ENCODE data around the gene EPB41L2.

EPB41L2 gene

DNA sequence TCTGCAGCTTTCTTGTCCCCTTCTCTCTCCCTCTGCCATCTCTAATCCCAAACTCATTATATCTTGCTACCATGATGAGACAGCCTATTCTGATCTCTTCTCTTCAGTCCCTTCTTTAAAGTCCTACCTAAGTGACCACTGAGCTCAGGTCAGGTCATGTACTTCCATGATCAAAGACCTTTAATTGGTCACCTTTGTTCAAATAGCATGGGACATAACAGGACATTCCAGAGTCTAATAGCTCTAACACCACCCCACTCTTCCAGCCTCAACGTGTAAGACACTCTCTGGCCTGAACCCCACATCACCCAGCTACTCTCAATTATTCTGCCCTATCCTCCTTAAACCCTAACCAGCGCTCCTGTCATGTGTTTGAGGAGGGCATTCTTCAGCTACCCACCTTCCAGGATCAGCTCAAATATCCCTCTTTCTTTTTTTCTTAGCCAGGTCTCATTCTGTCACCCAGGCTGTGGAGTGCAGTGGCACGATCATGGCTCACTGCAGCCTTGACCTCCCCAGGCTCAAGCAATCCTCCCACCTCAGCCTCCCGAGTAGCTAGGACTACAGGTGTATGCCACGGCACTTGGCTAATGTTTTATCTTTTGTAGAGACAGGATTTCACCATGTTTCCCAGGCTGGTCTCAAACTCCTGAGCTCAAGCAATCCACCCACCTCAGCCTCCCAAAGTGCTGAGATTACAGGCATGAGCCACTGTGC, 237.9 kb downstream of the EPB41L2 start:
- Histone ChIP-seq H3K9ac (no peak overlapping the region), H3K79me2 (ENCODE audit: insufficient read depth, low read depth) (no peaks in the 10 kb centered on the region), H3K36me3 (ENCODE audit: insufficient read depth) (no peaks in the 10 kb centered on the region), H4K20me1 (ENCODE audit: insufficient read depth) (no peaks in the 10 kb centered on the region), H3K27me3 (ENCODE audit: insufficient read depth, low read depth) (no peaks in the 10 kb centered on the region), H3K4me3 (IDR thresholded peaks at IDR 0.05; ENCODE audit: insufficient read depth, low read depth, low read length) (no peak overlapping the region), H3K4me2 (no peak overlapping the region), H3K4me1 (ENCODE audit: low read depth, poor library complexity, severe bottlenecking) (no peaks in the 10 kb centered on the region), H3K27ac (no peak overlapping the region), H2AFZ (ENCODE audit: low read depth) (no peak overlapping the region)
- TF ChIP-seq CTCF (conservative IDR thresholded peaks at IDR 0.05; ENCODE audit: low read depth, low read length), result no peak

- no peak for TF ChIP-seq CTCF (conservative IDR thresholded peaks at IDR 0.05; ENCODE audit: low read depth, low read length)
- no peak overlapping the region for H3K4me3 ChIP-seq (IDR thresholded peaks at IDR 0.05; ENCODE audit: insufficient read depth, low read depth, low read length)
These were observed 240.3 kb downstream of the EPB41L2 start for GRCh38 chr6:130822736-130823135.

DNA sequence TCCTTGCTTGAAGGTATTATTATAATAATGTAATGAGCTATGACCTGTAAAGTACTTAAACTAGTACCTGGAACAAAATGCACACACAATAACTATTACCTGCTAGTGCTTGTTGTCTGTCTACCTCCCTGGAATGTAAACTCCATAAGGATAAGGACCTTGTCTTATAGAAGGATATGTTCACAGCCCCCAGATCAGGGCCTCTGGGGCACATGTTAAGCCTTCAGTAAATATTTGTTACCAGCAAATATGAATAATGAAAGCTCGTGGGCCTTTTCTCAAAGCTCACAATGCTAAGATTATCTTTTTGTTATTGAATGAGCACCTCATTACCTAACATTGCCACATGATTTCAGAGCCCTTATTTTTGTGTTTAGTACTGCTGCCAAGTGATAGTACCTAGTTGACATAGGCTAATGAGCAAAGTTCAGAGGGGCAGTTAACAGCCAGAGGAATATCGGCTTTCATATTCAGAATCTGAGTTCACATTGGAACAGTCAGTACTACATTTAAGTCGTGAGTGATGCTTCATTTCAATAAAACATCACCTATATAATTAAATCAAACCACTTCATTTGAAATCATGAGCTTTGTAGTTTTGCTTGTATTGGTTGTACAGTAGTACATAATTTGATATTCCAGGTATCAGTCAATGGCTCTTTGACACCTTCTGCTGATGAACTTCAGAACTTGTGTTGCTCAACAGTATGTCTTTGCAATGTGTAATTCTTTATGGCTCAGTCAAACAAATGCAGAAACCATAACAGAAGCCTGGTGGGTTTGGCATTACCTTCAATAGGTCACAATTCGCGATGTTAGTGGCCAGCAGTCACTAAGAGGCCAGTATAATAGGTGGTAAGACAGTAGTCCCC, 247.6 kb downstream of the EPB41L2 start:
- Histone ChIP-seq H3K79me2 (ENCODE audit: insufficient read depth, low read depth) (no peaks in the 10 kb centered on the region), H2AFZ (ENCODE audit: low read depth) (no peak overlapping the region), H3K36me3 (ENCODE audit: insufficient read depth) (no peaks in the 10 kb centered on the region), H3K27ac (no peak overlapping the region), H3K4me2 (no peak overlapping the region), H4K20me1 (ENCODE audit: insufficient read depth) (no peaks in the 10 kb centered on the region), H3K4me3 (IDR thresholded peaks at IDR 0.05; ENCODE audit: insufficient read depth, low read depth, low read length) (no peak overlapping the region), H3K4me1 (ENCODE audit: low read depth, poor library complexity, severe bottlenecking) (no peaks in the 10 kb centered on the region), H3K27me3 (ENCODE audit: insufficient read depth, low read depth) (no peaks in the 10 kb centered on the region), H3K9ac (no peak overlapping the region)
- TF ChIP-seq CTCF (conservative IDR thresholded peaks at IDR 0.05; ENCODE audit: low read depth, low read length), result no peak

More at GRCh38 chr6:130822736-130823135, 240.3 kb downstream of the EPB41L2 start:
- H3K79me2 ChIP-seq (ENCODE audit: insufficient read depth, low read depth), result no peaks in the 10 kb centered on the region
- no peaks in the 10 kb centered on the region for H4K20me1 ChIP-seq (ENCODE audit: insufficient read depth)
- H3K9ac ChIP-seq, result no peak overlapping the region
- no peaks in the 10 kb centered on the region for H3K27me3 ChIP-seq (ENCODE audit: insufficient read depth, low read depth)
- no peaks in the 10 kb centered on the region for H3K36me3 ChIP-seq (ENCODE audit: insufficient read depth)
- H3K4me2 ChIP-seq, result no peak overlapping the region
- no peak overlapping the region for H2AFZ ChIP-seq (ENCODE audit: low read depth)
- no peaks in the 10 kb centered on the region for H3K4me1 ChIP-seq (ENCODE audit: low read depth, poor library complexity, severe bottlenecking)
- no peak overlapping the region for H3K27ac ChIP-seq

DNA sequence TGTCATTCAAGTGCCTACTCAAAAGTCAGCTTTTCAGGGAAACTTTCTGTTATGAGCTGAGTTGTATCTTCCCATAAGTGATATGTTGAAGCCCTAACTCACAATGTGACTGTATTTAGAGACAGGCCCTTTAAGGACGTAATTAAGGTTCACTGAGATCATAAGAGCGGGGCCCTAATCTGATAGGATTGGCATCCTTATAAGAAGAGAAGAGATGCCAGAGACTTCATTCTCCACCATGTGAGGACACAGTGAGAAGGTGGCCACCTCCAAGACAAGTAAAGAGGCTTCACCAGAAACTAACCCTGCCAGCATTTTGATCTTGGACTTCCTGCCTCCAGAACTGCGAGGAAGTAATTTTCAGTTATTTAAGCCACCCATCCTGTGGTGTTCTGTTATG, 248.5 kb downstream of the EPB41L2 start:
- H3K4me1 ChIP-seq (ENCODE audit: low read depth, poor library complexity, severe bottlenecking), result no peaks in the 10 kb centered on the region
- H3K36me3 ChIP-seq (ENCODE audit: insufficient read depth), result no peaks in the 10 kb centered on the region
- H4K20me1 ChIP-seq (ENCODE audit: insufficient read depth), result no peaks in the 10 kb centered on the region
- H3K4me2 ChIP-seq, result no peak overlapping the region
- no peak overlapping the region for H2AFZ ChIP-seq (ENCODE audit: low read depth)
- H3K9ac ChIP-seq, result no peak overlapping the region
- H3K79me2 ChIP-seq (ENCODE audit: insufficient read depth, low read depth), result no peaks in the 10 kb centered on the region
- TF ChIP-seq CTCF (conservative IDR thresholded peaks at IDR 0.05; ENCODE audit: low read depth, low read length), result no peak
- H3K27ac ChIP-seq, result no peak overlapping the region
- no peak overlapping the region for H3K4me3 ChIP-seq (IDR thresholded peaks at IDR 0.05; ENCODE audit: insufficient read depth, low read depth, low read length)
- no peaks in the 10 kb centered on the region for H3K27me3 ChIP-seq (ENCODE audit: insufficient read depth, low read depth)

Measured in KMS-11 (cell line).